IMR-90 (cell line): ENCODE data around the gene HYAL2. TPM values are rescaled to one million over a fixed set of nuclear protein-coding genes. Genes with fewer than 3 reads are reported as not detected.
A peak's percentile ranks its signal among the peaks of the same experiment; 100 is the strongest.

Experiments
- ATAC-seq: fragments of 200-7000 bp; cut with Tn5 transposase; 2 replicates; pipeline ENCODE4 v1.9.1; 2020; ENCODE audit warnings: low read depth, mild to moderate bottlenecking, moderate library complexity
- BruUV-seq: library from RNA; stranded (reverse); fragments of 400-500 nt; replicated peaks from 2 replicates; lab custom pipeline; 2021; lab: Mats Ljungman, UMichigan
- CTCF ChIA-PET: fragments of 300-600 bp; formaldehyde crosslinking; extraction: SDS; loops from one replicate; lab custom pipeline; 2021; ENCODE audit warnings: antibody characterized with exemption; lab: Yijun Ruan, JAX
- POLR2A ChIA-PET: fragments of 300-600 bp; sonication (Branson Sonifier 250); formaldehyde crosslinking; loops from one replicate; lab custom pipeline; 2022; ENCODE audit warnings: antibody characterized with exemption; ENCODE audit not compliant: unreplicated experiment; lab: Charles Lee
- DNase-seq: peaks from one replicate; pipeline ENCODE4 v3.0.0; 2013
- H2AFZ ChIP-seq: replicated peaks from 2 replicates; pipeline ENCODE3; 2013; ENCODE audit warnings: low read length, mild to moderate bottlenecking; ENCODE audit not compliant: poor library complexity
- H2AK5ac ChIP-seq: 2 replicates; pipeline ENCODE4 v1.6.1; 2013; ENCODE audit warnings: low read depth, low read length, inconsistent platforms
- H2AK9ac ChIP-seq: replicated peaks from 2 replicates; pipeline ENCODE3; 2013; ENCODE audit warnings: mild to moderate bottlenecking, low read depth, low read length, moderate library complexity; ENCODE audit not compliant: poor library complexity
- H2BK120ac ChIP-seq: 2 replicates; pipeline ENCODE4 v1.6.1; 2013; ENCODE audit warnings: low read depth, low read length, inconsistent platforms
- H2BK15ac ChIP-seq: 3 replicates; pipeline ENCODE4 v1.6.1; 2013; ENCODE audit warnings: low read depth, low read length, inconsistent platforms
- H2BK20ac ChIP-seq: 2 replicates; pipeline ENCODE4 v1.6.1; 2013; ENCODE audit warnings: low read depth, mild to moderate bottlenecking, inconsistent platforms, low read length, moderate library complexity
- H2BK5ac ChIP-seq: 2 replicates; pipeline ENCODE4 v1.6.1; 2013; ENCODE audit warnings: mild to moderate bottlenecking, low read depth, low read length, inconsistent platforms; ENCODE audit not compliant: poor library complexity, severe bottlenecking
- H3K14ac ChIP-seq: replicated peaks from 2 replicates; pipeline ENCODE4 v1.6.1; 2013; ENCODE audit warnings: low read depth, low read length, inconsistent platforms
- H3K18ac ChIP-seq: 2 replicates; pipeline ENCODE4 v1.6.1; 2013; ENCODE audit warnings: low read depth, low read length, control low read depth
- H3K23ac ChIP-seq: 2 replicates; pipeline ENCODE4 v1.6.1; 2013; ENCODE audit warnings: low read depth, low read length, inconsistent platforms
- H3K27ac ChIP-seq: 2 replicates; pipeline ENCODE4 v1.5.1; 2013; ENCODE audit warnings: mild to moderate bottlenecking, control low read depth, low read length; ENCODE audit not compliant: insufficient read depth
- H3K27me3 ChIP-seq: 2 replicates; pipeline ENCODE4 v1.6.1; 2013; ENCODE audit warnings: low read length; ENCODE audit not compliant: control insufficient read depth, insufficient read depth
- H3K36me3 ChIP-seq: 2 replicates; pipeline ENCODE4 v1.6.1; 2013; ENCODE audit warnings: low read length, mixed read lengths; ENCODE audit not compliant: control insufficient read depth, insufficient read depth
- H3K4ac ChIP-seq: 2 replicates; pipeline ENCODE4 v1.6.1; 2013; ENCODE audit warnings: low read depth, low read length, inconsistent platforms
- H3K4me1 ChIP-seq: 2 replicates; pipeline ENCODE4 v1.6.1; 2013; ENCODE audit warnings: low read length, mixed read lengths; ENCODE audit not compliant: control insufficient read depth, insufficient read depth
- H3K4me2 ChIP-seq: 2 replicates; pipeline ENCODE4 v1.6.1; 2013; ENCODE audit warnings: low read depth, mild to moderate bottlenecking, control low read depth, low read length, moderate library complexity
- H3K4me3 ChIP-seq: 2 replicates; pipeline ENCODE4 v1.5.1; 2013; ENCODE audit warnings: low read depth, mild to moderate bottlenecking, control low read depth, low read length, moderate library complexity; ENCODE audit not compliant: insufficient read depth
- H3K56ac ChIP-seq: 2 replicates; pipeline ENCODE4 v1.6.1; 2013; ENCODE audit warnings: low read length, inconsistent platforms; ENCODE audit not compliant: insufficient read depth; ENCODE audit errors: extremely low read depth
- H3K79me1 ChIP-seq, 2 experiments: 2 replicates each; pipeline ENCODE4 v1.6.1; 2013; ENCODE audit warnings: low read length in 2 of 2, inconsistent platforms in 1 of 2, low read depth in 1 of 2
- H3K9ac ChIP-seq: 2 replicates; pipeline ENCODE4 v1.6.1; 2013; ENCODE audit warnings: low read depth, low read length, control low read depth
- H3K9me1 ChIP-seq: 2 replicates; pipeline ENCODE4 v1.6.1; 2013; ENCODE audit warnings: low read length, inconsistent platforms; ENCODE audit not compliant: insufficient read depth
- H3K9me3 ChIP-seq: 2 replicates; pipeline ENCODE4 v1.6.1; 2013; ENCODE audit warnings: low read length; ENCODE audit not compliant: control insufficient read depth, insufficient read depth
- H4K20me1 ChIP-seq: 2 replicates; pipeline ENCODE4 v1.6.1; 2013; ENCODE audit warnings: low read length, inconsistent platforms; ENCODE audit not compliant: insufficient read depth
- H4K5ac ChIP-seq: 2 replicates; pipeline ENCODE4 v1.6.1; 2013; ENCODE audit warnings: mild to moderate bottlenecking, low read depth, low read length, control low read depth
- H4K8ac ChIP-seq, 2 experiments: 2 replicates each; pipeline ENCODE4 v1.6.1; 2013; ENCODE audit warnings: low read depth in 2 of 2, low read length in 2 of 2, control low read depth in 1 of 2, inconsistent platforms in 1 of 2
- H4K91ac ChIP-seq: 2 replicates; pipeline ENCODE4 v1.6.1; 2013; ENCODE audit warnings: low read depth, low read length, inconsistent platforms; ENCODE audit not compliant: insufficient read depth
- BHLHE40 ChIP-seq: fragments of 150-350 bp; IDR thresholded peaks from 2 replicates; pipeline ENCODE4 v1.6.1; 2016; ENCODE audit warnings: mild to moderate bottlenecking, low read depth, low read length
- CHD1 ChIP-seq: IDR thresholded peaks from 2 replicates; pipeline ENCODE4 v1.6.1; 2012; ENCODE audit warnings: low read depth, low read length, improper control_type of control experiment
- ELK1 ChIP-seq: fragments of 150-350 bp; IDR thresholded peaks from 2 replicates; pipeline ENCODE4 v1.6.1; 2016; ENCODE audit warnings: low read depth, mild to moderate bottlenecking, low read length, moderate library complexity, borderline replicate concordance
- FOS ChIP-seq: fragments of 150-350 bp; IDR thresholded peaks from 2 replicates; pipeline ENCODE4 v1.6.1; 2016; ENCODE audit warnings: low read depth, low read length
- MAFK ChIP-seq: IDR thresholded peaks from 2 replicates; pipeline ENCODE4 v1.6.1; 2012; ENCODE audit warnings: low read depth, low read length, improper control_type of control experiment
- MAZ ChIP-seq: IDR thresholded peaks from 2 replicates; pipeline ENCODE4 v1.6.1; 2012; ENCODE audit warnings: low read depth, mild to moderate bottlenecking, low read length, improper control_type of control experiment, moderate library complexity, borderline replicate concordance
- MXI1 ChIP-seq: IDR thresholded peaks from 2 replicates; pipeline ENCODE4 v1.6.1; 2012; ENCODE audit warnings: low read depth, mild to moderate bottlenecking, low read length, moderate library complexity, borderline replicate concordance
- NFE2L2 ChIP-seq: fragments of 150-350 bp; IDR thresholded peaks from 2 replicates; pipeline ENCODE4 v1.6.1; 2016; ENCODE audit warnings: low read depth, mild to moderate bottlenecking, low read length
- POLR2A ChIP-seq: IDR thresholded peaks from 2 replicates; pipeline ENCODE4 v1.6.1; 2012; ENCODE audit warnings: mild to moderate bottlenecking, low read depth, low read length
- RAD21 ChIP-seq: IDR thresholded peaks from 2 replicates; pipeline ENCODE4 v1.6.1; 2012; ENCODE audit warnings: low read length, improper control_type of control experiment
- SMC3 ChIP-seq: fragments of 150-350 bp; IDR thresholded peaks from 2 replicates; pipeline ENCODE4 v1.6.1; 2016; ENCODE audit warnings: low read depth, mild to moderate bottlenecking, antibody characterized with exemption, low read length, moderate library complexity
- USF2 ChIP-seq: fragments of 150-350 bp; IDR thresholded peaks from 2 replicates; pipeline ENCODE4 v1.6.1; 2017; ENCODE audit warnings: mild to moderate bottlenecking, antibody characterized with exemption, low read length, low read depth
- WGBS, 2 experiments: methylation state at CpG; one replicate each; pipeline versions ENCODE4 v1.1.5 to v1.1.7; 2013; ENCODE audit warnings: missing lambda C conversion rate in 2 of 2; ENCODE audit not compliant: insufficient read length in 1 of 2; ENCODE audit errors: extremely low coverage in 2 of 2; 5-methylcytosine and 5-hydroxymethylcytosine counted together
- dilution Hi-C: fragments of 300-500 bp; cut with HindIII; formaldehyde crosslinking; loops from one replicate; pipeline ENCODE4 v1.14.3; 2018; ENCODE audit warnings: low sequenced_read_pairs; ENCODE audit not compliant: unreplicated experiment
- in situ Hi-C: fragments of 300-500 bp; cut with MboI; formaldehyde crosslinking; loops from 3 replicates; pipeline ENCODE4 v1.14.3; 2019; ENCODE audit warnings: low sequenced_read_pairs, inconsistent platforms, mixed read lengths
- intact Hi-C: fragments of 100-400 bp; cut with micrococcal nuclease; formaldehyde crosslinking; loops from 2 replicates; pipeline ENCODE4 v1.10.0; 2022
- polyA plus RNA-seq, 3 experiments: library from polyadenylated mRNA; depleted of rRNA; stranded (reverse); fragments of >200 nt; gene quantifications; 2 replicates each; pipeline ENCODE4 v1.2.3, GENCODE V29; 2012; ENCODE audit warnings: low replicate concordance in 1 of 3
- total RNA-seq: library from RNA; depleted of rRNA; stranded (reverse); fragments of >200 nt; gene quantifications from 2 replicates; pipeline ENCODE4 v1.2.3, GENCODE V29; 2012
- TF ChIP-seq, protein P1 (sequence below): conservative IDR thresholded peaks from 2 replicates; pipeline ENCODE4 v1.5.1; 2012; ENCODE audit warnings: mild to moderate bottlenecking, low read depth, low read length, improper control_type of control experiment

Gene HYAL2
- total and polyA plus RNA-seq, 2 of the 4 experiments (the other 2 are of a cell fraction): 56.8 to 104 TPM

GRCh38 chr3:50321336-50322114 is 1.0 kb downstream of the HYAL2 start:
- dilution Hi-C loops: no loop called here
- POLR2A ChIA-PET: interaction anchor here (0.6 kb wide), 1 partner anchor 25 kb away, joined by 10 read pairs; no protein-coding TSS in a partner anchor

More at GRCh38 chr3:50321336-50322114, 1.0 kb downstream of the HYAL2 start:
- Histone ChIP-seq H2AK5ac (peak overlapping the region; percentile 87), H3K4me3 (peak overlapping the region; percentile 58), H3K4ac (peak overlapping the region; percentile 98), H3K79me1 (peaks cover 26 to 57% of the 10 kb centered on the region in 2 experiments), H3K23ac (peak overlapping the region; percentile 96), H3K9me3 (no peaks in the 10 kb centered on the region), H4K8ac (peak overlapping the region; percentile 96 to 99; a peak in 3 of 4 replicates), H2BK120ac (peak overlapping the region; percentile 100), H3K36me3 (peaks cover 36% of the 10 kb centered on the region), H3K27me3 (no peaks in the 10 kb centered on the region), H3K18ac (peak overlapping the region; percentile 94; the same call in 1 of the 2 replicates), H3K4me1 (peaks cover 25% of the 10 kb centered on the region), H3K4me2 (peak overlapping the region; percentile 73), H3K9me1 (peaks cover 16% of the 10 kb centered on the region), H2AK9ac (peak overlapping the region; percentile 93), H2BK15ac (peak overlapping the region; percentile 85; the same call in 1 of the 3 replicates), H4K91ac (peak overlapping the region; percentile 93), H3K27ac (peak overlapping the region; percentile 98), H2BK20ac (peak overlapping the region; percentile 95), H2BK5ac (peak overlapping the region; percentile 98), H2AFZ (peak overlapping the region; percentile 95), H3K9ac (peak overlapping the region; percentile 94), H3K56ac (peak overlapping the region; percentile 97; the same call in 1 of the 2 replicates), H4K20me1 (peaks cover 12% of the 10 kb centered on the region; the same call in 1 of the 2 replicates), H4K5ac (peak overlapping the region; percentile 95), H3K14ac (peak overlapping the region; percentile 98)
- DNase-seq: peak; percentile 83
- CTCF ChIA-PET: no interaction called here
- no TSS peak for BruUV-seq
- 0% methylated on average over 15 of the region's 59 CpGs; no CpG with 5 or more reads in 1 of the 2 experiments for WGBS, 2 experiments
- intact Hi-C loops: loop anchor here (5.0 kb wide), 1 partner anchor 59 kb away; no protein-coding TSS in a partner anchor
- peak; percentile 90 for ATAC-seq
- TF ChIP-seq CHD1: peak; percentile 99; the same call in 1 of the 2 replicates
- no peak for TF ChIP-seq ELK1
- TF ChIP-seq SMC3: no peak
- no peak for TF ChIP-seq MAFK
- TF ChIP-seq MAZ: peak; percentile 49
- peak; percentile 80 for TF ChIP-seq POLR2A
- TF ChIP-seq, protein P1, sequence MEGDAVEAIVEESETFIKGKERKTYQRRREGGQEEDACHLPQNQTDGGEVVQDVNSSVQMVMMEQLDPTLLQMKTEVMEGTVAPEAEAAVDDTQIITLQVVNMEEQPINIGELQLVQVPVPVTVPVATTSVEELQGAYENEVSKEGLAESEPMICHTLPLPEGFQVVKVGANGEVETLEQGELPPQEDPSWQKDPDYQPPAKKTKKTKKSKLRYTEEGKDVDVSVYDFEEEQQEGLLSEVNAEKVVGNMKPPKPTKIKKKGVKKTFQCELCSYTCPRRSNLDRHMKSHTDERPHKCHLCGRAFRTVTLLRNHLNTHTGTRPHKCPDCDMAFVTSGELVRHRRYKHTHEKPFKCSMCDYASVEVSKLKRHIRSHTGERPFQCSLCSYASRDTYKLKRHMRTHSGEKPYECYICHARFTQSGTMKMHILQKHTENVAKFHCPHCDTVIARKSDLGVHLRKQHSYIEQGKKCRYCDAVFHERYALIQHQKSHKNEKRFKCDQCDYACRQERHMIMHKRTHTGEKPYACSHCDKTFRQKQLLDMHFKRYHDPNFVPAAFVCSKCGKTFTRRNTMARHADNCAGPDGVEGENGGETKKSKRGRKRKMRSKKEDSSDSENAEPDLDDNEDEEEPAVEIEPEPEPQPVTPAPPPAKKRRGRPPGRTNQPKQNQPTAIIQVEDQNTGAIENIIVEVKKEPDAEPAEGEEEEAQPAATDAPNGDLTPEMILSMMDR: peak; percentile 42
- TF ChIP-seq FOS: no peak
- TF ChIP-seq RAD21: no peak
- peak; percentile 97 for TF ChIP-seq BHLHE40
- no peak for TF ChIP-seq NFE2L2
- no peak for TF ChIP-seq MXI1
- TF ChIP-seq USF2: no peak
- in situ Hi-C loops: no loop called here
